Erythroblast (primary cell): ENCODE data around the gene ZNF23.
"Not testable (repeated sequence)": the region's sequence is repeated elsewhere in the genome, so short reads cannot be mapped to it uniquely, and the experiment has no call there.

ENCODE experiments used
- GATA1 ChIP-seq: IDR thresholded peaks from 2 replicates; pipeline ENCODE4 v1.6.1; 2011; ENCODE audit warnings: low read depth, mild to moderate bottlenecking, control low read depth, low read length, moderate library complexity
- POLR2A ChIP-seq: IDR thresholded peaks from 2 replicates; pipeline ENCODE4 v1.6.1; 2011; ENCODE audit warnings: mild to moderate bottlenecking, low read length

- not testable (repeated sequence) for TF ChIP-seq POLR2A, GATA1
These were observed 42.0 kb upstream of the ZNF23 start for GRCh38 chr16:71504051-71504450.
